SW480 (cell line): ENCODE measurements around the gene PBOV1.

Experiments used
- DNase-seq: peaks from one replicate; pipeline ENCODE4 v3.0.0-alpha.2; 2016; ENCODE audit warnings: low spot score

The PBOV1 gene

DNA sequence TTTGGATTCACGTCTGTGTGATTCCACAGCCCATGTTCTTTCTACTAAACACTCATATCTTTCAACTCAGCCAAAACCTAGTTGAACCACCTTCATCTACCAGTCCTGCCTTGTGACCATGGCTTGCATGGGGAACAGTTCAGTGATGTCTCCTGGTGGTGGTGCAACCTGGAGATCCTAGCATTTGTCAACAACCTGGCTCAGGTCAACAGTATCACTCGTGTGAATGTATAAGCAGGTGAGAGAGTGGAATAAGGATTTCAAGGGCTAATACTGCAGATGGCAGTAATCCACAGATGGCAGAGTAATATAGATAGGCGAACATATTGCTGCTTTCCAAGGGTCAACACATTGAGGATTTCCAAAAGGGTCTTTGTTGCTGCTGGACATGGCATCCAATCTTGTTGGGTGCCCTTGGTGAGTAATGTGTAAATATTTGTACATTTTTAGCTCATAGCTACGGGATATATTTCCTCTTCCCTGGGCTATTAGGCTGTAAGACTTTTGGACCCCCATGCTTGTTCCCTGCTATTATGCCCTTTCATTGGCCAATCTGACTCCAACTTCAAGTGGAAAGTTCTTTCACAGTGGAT lies 13.4 kb downstream of the PBOV1 start:
- no peak for DNase-seq

DNA sequence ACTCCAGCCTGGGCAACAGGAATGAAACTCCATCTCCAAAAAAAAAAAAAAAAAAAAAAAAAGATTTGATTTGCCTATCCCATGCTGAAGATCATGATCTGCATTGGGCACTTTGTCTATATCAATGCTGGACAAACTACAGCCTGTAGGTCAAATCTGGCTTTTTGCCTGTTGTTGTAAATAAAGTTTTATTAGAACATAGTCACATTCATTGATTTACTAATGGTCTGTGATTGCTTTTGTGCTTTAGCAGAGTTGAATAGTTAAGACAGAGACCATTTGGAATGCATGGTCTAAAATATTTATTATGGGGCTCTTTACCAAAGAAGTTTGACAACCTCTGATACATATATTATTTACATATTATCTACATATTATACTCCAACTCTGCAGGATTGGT lies 14.0 kb downstream of the PBOV1 start:
- DNase-seq: no peak

DNA sequence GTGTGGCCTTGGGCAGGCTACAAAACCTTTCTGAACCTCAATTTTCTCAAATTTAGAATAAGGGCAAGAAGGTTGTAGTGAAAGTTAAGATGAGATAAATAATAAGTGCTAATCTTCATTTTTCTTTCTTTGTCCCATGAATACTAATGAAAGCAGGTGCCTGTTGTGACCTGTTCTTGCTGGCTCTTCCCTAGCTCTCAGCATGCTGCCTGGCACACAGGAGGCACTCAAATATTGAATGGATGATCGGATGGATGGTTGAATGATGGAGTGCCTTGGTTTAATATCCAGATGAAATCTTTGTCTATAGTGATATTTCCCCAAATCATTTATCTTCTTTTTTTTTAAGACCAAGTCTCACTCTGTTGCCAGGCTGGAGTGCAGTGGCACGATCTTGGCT lies 15.0 kb downstream of the PBOV1 start:
- DNase-seq: no peak

DNA sequence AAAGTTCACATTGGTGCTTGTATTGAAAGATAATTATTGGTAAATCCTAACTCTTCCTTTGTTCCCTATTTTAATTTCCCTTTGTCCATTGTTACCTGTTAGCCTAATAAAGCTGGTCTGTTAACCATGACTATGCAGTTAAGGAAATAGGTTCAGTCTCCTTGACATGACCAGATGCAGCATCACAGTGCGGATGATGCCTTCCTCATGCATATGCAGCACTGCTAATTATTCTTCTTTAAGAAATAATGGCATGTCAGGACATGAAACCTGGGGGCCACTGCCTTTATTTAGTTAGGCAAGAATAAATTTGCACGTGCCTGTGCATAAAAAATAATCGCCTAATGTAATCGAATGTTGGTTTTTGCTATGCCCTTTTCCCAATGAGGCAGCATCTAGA lies 16.5 kb downstream of the PBOV1 start:
- DNase-seq: no peak

DNA sequence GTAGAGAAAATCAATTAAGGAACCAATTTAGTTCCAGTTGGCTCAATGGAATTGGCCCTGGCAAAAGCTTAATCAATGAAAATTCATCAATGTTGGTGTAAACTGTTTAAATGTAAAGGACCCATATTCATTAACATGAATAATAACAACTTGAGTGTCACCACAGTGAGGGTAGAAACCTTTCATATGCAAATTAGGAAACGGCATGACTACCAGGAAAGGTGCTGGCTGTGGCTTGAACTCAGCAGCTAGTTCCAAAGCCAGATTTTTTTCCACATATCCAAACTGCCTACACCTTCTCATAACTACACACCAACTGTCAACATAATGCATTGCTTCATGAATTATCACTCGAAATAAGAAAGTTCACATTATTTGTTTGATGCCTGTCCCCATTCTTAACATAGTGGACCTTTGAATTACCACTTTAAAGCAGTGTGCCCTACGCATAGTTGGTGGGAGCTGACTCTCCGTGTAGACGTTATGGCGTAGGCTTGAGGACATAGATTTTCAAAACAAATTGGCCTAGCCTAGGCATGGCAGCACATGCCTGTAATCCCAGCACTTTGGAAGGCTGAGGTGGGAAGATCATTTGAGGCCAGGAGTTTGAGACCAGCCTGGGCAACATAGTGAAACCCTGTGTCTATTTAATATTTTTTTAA lies 19.7 kb downstream of the PBOV1 start:
- DNase-seq: no peak

DNA sequence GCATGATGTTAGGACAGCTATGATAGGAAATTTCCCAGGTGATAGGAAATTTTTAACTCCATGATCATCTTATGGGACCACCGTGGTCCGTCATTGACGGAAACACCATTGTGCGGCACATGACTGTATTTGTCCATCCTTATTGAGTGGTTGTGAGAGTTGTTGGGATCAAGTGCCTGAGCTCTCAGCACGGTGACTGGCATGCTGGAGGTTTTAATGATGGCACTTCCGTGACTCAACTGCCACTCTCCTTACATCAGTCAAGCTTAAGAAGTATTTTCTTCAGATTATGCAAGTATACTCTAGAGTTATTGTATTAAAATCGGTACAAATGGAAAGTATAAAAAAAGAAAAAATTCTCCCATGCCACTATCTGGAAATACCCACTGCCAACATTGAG lies 20.7 kb downstream of the PBOV1 start:
- no peak for DNase-seq

DNA sequence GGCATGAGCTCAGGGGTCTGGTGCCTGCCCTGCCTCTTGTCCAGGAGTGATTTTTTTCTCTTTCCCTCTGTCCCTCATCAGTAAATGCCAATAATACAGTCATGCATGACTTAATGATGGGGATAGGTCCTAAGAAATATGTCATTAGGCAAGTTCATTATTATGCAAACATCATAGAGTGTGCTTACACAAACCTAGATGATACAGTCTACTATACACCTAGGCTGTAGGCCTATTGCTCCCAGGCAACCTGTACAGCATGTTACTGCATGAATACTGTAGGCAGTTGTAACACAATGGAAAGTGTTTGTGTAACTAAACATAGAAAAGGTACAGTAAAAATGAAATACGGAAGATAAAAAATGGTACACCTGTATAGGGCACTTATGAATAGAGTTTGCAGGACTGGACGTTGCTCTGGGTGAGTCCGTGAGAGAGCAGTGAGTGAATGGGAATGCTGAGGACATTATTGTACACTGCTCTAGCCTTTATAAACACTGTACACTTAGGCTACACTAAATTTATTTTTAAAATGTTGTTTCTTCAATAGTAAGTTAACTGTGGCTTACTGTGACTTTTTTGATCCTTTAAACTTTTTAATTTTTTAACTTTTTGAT lies 22.1 kb downstream of the PBOV1 start:
- DNase-seq: no peak

DNA sequence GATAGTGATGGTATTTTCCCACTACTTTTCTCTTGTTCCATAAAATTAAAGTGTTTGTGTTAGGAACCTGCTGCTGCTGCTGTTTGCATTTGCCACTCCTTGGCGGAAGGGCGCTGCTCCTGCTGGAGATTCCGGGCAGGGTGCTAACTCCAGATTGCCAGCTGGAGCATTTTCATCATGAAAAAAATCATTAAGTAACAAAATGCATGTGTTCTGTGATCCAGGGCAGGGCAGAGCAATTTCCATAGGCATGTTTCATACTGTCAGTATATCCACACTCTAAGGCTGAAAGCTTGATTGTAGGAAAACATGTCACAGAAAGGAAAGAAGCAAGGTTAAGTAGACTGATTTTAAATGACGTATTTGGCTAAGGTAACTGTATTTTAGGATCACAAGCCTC lies 24.0 kb downstream of the PBOV1 start:
- no peak for DNase-seq

DNA sequence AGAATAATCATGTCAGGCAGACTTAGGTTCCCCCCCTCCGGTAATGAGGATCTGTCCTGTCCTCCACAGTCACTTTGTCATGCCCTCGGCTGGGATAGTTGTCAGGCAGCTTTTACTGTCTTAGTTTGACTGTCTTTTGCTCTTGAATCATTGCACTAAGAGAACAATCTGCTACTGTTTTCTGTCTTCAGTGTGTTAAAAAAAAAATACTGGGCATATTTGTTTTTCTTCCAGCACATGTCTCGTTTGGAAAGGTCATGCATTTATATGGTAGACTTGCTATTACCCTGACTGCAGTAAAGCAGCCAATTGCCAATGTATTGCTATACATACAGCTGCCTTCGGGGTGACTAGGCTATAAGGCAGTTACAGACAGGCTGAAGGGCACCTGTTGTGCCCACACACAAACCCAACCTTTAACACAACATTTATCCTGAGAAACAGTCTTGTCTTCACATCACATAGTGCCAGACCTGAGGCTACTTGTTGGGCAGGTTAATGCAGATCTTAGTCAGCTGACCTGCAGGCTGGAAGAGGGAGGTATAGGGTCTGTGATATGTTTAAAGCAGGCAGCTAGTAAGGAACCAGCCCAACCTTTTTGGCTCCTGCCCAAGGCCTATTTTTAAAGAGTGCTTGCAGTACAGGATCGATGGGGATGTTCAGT lies 29.9 kb downstream of the PBOV1 start:
- DNase-seq: no peak

DNA sequence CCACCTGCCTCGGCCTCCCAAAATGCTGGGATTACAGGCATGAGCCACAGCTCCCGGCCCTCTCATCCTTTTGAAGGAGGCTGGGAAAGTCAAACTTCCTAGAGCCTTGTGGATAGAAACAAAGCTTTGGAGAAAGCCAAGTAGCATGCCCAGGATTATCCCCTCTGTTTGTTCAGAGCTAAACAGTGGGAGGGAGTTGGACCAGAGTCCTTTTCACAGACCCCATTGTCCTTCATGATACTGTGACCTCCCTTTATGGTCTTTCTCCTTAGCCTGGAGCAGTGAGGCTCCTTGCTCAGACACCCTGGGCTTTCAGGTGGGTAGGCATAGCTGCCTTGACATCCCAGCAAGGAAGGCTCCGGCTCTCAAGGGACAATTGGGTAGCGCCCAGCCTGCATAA lies 31.1 kb downstream of the PBOV1 start:
- no peak for DNase-seq

DNA sequence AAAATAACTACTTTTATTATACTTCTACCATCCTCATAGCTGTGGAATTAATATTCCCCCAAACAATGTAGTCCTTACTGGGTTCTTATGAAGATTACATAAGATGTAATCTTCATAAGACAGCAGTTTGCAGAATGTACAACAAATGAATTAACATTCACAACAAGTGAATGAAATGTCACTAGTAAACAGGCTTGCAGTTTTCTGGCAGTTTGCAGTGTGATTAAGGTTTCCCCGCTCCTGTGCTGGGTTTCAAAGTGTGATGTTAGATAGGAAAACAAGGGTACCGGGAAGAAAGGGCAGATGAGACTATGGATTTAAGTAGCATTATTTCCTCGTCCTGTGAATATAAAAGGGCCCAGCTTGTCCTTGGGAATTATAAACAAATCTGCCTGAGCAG lies 34.1 kb downstream of the PBOV1 start:
- no peak for DNase-seq

DNA sequence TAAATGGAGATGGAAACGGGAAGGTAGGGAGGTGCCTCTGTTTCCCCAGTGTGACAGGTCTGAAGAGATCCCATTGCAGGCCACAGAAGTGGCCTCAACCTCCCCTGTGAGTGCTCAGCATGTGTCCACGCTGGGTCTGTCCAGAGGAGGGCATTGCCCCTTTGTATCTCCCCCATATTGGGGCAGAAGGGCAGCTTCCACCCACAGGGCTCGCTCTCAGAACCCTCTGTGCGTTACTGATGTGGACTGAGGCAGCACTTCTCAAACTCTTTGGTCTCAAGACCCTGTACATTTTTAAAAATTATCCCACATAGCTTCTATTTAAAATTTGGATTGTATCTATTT lies 34.5 kb downstream of the PBOV1 start:
- no peak for DNase-seq

DNA sequence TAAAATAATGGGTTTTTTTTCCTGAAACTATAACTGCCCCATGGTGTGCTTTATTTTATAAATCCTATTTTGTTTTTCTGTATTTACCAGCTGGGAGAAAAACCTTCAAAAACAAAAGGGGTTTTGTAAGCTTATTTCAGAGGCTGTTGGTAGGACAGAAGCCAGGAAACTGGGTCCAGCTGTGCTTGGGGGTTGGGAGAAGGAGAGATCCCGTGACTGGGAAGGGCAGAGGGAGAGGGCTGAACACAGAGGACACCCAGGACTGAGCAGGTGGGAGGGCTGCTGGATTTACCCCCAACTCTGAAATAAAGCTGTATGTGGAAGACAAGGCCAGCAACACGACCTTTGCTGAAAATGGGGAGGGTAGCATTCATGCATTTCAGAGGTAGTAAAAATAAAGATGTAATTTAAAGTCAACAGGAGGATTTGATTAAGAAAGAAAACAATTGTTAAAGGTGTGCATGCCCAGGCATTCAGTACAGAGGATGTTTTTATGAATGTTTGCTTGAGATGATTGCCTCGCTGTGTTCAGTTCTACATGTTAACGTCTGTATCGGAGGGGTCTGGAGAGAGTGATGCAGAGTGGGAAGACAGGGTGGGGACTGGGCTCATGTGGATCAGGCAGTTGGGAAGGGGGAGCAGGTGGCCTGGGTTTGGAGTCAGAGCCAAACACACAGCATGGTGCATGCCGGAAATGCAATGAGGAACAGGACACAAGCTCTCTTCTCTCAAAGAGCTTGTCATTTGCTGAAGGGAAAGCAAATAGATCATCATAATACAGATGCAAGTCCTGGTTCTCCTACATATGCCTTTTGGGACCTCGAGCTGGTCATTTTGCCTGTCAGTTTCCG lies 35.1 kb downstream of the PBOV1 start:
- DNase-seq: no peak

DNA sequence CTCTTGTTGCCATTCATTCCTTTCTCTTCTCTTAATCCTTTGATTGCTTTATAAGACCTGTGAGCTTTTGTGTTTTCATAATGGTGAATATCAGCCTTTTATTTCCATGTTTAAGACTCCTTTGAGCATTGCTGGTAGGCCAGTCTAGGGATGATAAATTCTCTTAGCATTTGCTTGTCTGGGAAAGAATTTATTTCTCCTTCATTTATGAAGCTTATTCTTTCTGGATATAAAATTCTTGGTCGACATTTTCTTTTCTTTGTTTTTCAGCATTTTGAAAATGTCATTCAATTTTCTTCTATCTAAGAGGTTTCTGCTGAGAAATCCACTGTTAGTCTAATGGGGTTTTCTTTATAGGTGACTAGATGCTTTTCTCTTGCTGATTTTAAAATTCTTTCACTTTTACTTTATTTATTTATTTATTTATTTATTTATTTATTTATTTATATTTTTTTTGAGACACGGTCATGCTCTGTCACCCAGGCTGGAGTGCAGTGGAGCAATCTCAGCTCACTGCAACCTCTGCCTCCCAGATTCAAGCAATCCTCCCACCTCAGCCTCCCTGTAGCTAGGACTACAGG lies 41.5 kb downstream of the PBOV1 start:
- no peak for DNase-seq

DNA sequence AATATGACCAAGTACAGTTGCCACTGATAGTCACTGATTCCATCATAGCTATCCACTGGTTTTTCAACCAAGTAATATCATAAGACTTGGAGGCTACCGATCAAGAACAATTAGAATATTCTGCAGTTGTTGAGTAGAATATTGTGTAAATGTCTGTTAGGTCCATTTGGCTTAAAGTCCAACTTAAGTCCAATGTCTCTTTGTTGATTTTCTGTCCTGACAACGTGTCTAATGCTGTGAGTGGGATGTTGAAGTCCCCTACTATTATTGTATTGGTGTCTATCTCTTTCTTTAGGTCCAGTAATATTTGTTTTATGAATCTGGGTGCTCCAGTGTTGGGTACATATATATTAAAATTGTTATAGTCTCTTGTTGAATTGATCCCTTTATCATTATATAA lies 42.7 kb downstream of the PBOV1 start:
- no peak for DNase-seq
